H1 (cell line): ENCODE results near the gene RHOG. TPM values are rescaled to one million over a fixed set of nuclear protein-coding genes. Genes with fewer than 3 reads are reported as not detected.

Experiments used
- CTCF ChIA-PET: fragments of 300-600 bp; sonication (Branson Sonifier 250); formaldehyde crosslinking; loops from one replicate; lab custom pipeline; 2021; ENCODE audit not compliant: partially characterized antibody; lab: Charles Lee
- POLR2A ChIA-PET: fragments of 300-600 bp; sonication (Branson Sonifier 250); formaldehyde crosslinking; loops from one replicate; lab custom pipeline; 2021; ENCODE audit warnings: inconsistent platforms; ENCODE audit not compliant: partially characterized antibody; lab: Charles Lee
- DNase-seq, 2 experiments: peaks; one replicate each; pipeline versions ENCODE4 v3.0.0 to v3.0.0-alpha.2; 2010 to 2022; ENCODE audit warnings: low spot score in 2 of 2, low read depth in 1 of 2, mixed read lengths in 1 of 2
- FAIRE-seq: peaks from 2 replicates; lab custom pipeline; 2011; peaks lifted over from hg19 to GRCh38; lab: Jason Lieb, UNC
- H2AFZ ChIP-seq: 2 replicates; pipeline ENCODE4 v1.8.1; 2012; ENCODE audit warnings: low read length, inconsistent platforms
- H2AK5ac ChIP-seq: 2 replicates; pipeline ENCODE4 v1.6.1; 2013; ENCODE audit warnings: low read depth, low read length
- H2BK120ac ChIP-seq: replicated peaks from 2 replicates; pipeline ENCODE3; 2013; ENCODE audit warnings: low read depth, low read length, inconsistent platforms
- H2BK12ac ChIP-seq: 2 replicates; pipeline ENCODE4 v1.6.1; 2013; ENCODE audit warnings: low read depth, low read length
- H2BK15ac ChIP-seq: 2 replicates; pipeline ENCODE4 v1.6.1; 2013; ENCODE audit warnings: low read length
- H2BK20ac ChIP-seq: 2 replicates; pipeline ENCODE4 v1.6.1; 2013; ENCODE audit warnings: low read length
- H2BK5ac ChIP-seq: 2 replicates; pipeline ENCODE4 v1.6.1; 2013; ENCODE audit warnings: low read depth, low read length
- H3K14ac ChIP-seq: 2 replicates; pipeline ENCODE4 v1.6.1; 2013; ENCODE audit warnings: inconsistent platforms; ENCODE audit not compliant: insufficient read length
- H3K18ac ChIP-seq: 2 replicates; pipeline ENCODE4 v1.6.1; 2013; ENCODE audit warnings: low read length; ENCODE audit errors: extremely low read depth
- H3K23ac ChIP-seq: 2 replicates; pipeline ENCODE4 v1.6.1; 2013; ENCODE audit warnings: inconsistent platforms; ENCODE audit not compliant: insufficient read length
- H3K23me2 ChIP-seq: 2 replicates; pipeline ENCODE4 v1.6.1; 2013; ENCODE audit warnings: low read depth, low read length
- H3K27ac ChIP-seq: 2 replicates; pipeline ENCODE4 v1.6.1; 2011; ENCODE audit warnings: low read depth, low read length, inconsistent platforms
- H3K27me3 ChIP-seq, 4 experiments: replicated peaks in 1 of 4; 1 replicate in 1 of 4; 2 replicates in 3 of 4; pipeline versions ENCODE4 v1.6.1 to v1.8.1; 2011 to 2013; ENCODE audit warnings: low read length in 3 of 4, mild to moderate bottlenecking in 3 of 4, inconsistent platforms in 2 of 4, mixed read lengths in 2 of 4, moderate library complexity in 1 of 4; ENCODE audit not compliant: control insufficient read depth in 3 of 4, insufficient read depth in 3 of 4; ENCODE audit errors: extremely low read depth in 1 of 4
- H3K36me3 ChIP-seq, 4 experiments: 2 replicates each; pipeline versions ENCODE4 v1.6.1 to v1.8.1; 2011 to 2013; ENCODE audit warnings: mild to moderate bottlenecking in 4 of 4, low read length in 3 of 4, moderate library complexity in 2 of 4, control low read depth in 1 of 4, inconsistent platforms in 1 of 4; ENCODE audit not compliant: insufficient read depth in 4 of 4, control insufficient read depth in 2 of 4
- H3K4ac ChIP-seq: replicated peaks from 2 replicates; pipeline ENCODE3; 2013; ENCODE audit warnings: low read length, low read depth, mixed read lengths, inconsistent platforms; ENCODE audit not compliant: insufficient read length
- H3K4me1 ChIP-seq, 4 experiments: replicated peaks in 1 of 4; 1 replicate in 1 of 4; 2 replicates in 3 of 4; pipeline versions ENCODE4 v1.6.1 to v1.8.1; 2011 to 2013; ENCODE audit warnings: low read length in 3 of 4, inconsistent platforms in 2 of 4, mixed read lengths in 1 of 4; ENCODE audit not compliant: insufficient read depth in 4 of 4, control insufficient read depth in 3 of 4
- H3K4me2 ChIP-seq, 2 experiments: 2 replicates each; pipeline versions ENCODE4 v1.6.1 to v1.8.1; 2011 to 2013; ENCODE audit warnings: low read depth in 2 of 2, low read length in 2 of 2, control low read depth in 1 of 2, inconsistent platforms in 1 of 2, mild to moderate bottlenecking in 1 of 2; ENCODE audit not compliant: insufficient read depth in 1 of 2
- H3K4me3 ChIP-seq, 4 experiments: fragments of 200-600, 300-600 bp in 1 of 4; sonication (generic), shearing (Covaris generic), sonication (Bioruptor Twin) in 1 of 4; 2 replicates each; pipeline versions ENCODE4 v1.5.1 to v1.8.1; 2011 to 2016; ENCODE audit warnings: low read length in 4 of 4, low read depth in 3 of 4, control low read depth in 2 of 4, inconsistent platforms in 2 of 4, mild to moderate bottlenecking in 2 of 4, mixed read lengths in 1 of 4, moderate library complexity in 1 of 4; ENCODE audit not compliant: insufficient read depth in 2 of 4; ENCODE audit errors: extremely low read depth in 1 of 4
- H3K56ac ChIP-seq: replicated peaks from 2 replicates; pipeline ENCODE3; 2013; ENCODE audit warnings: low read depth, mild to moderate bottlenecking, mixed read lengths, low read length, inconsistent platforms; ENCODE audit not compliant: insufficient read length
- H3K79me1 ChIP-seq: 2 replicates; pipeline ENCODE4 v1.6.1; 2013; ENCODE audit warnings: low read depth, low read length, control low read depth
- H3K79me2 ChIP-seq, 2 experiments: 2 replicates each; pipeline versions ENCODE4 v1.6.1 to v1.8.1; 2012 to 2013; ENCODE audit warnings: low read length in 2 of 2, mild to moderate bottlenecking in 2 of 2, inconsistent platforms in 1 of 2; ENCODE audit not compliant: insufficient read depth in 2 of 2, control insufficient read depth in 1 of 2
- H3K9ac ChIP-seq, 4 experiments: replicated peaks in 1 of 4; 1 replicate in 1 of 4; 2 replicates in 3 of 4; pipeline versions ENCODE4 v1.6.1 to v1.8.1; 2011 to 2013; ENCODE audit warnings: low read depth in 3 of 4, low read length in 3 of 4, control low read depth in 2 of 4, mild to moderate bottlenecking in 2 of 4, moderate library complexity in 2 of 4, inconsistent platforms in 1 of 4; ENCODE audit errors: extremely low read depth in 1 of 4
- H3K9me3 ChIP-seq, 2 experiments: 2 replicates each; pipeline versions ENCODE4 v1.6.1 to v1.8.1; 2012 to 2013; ENCODE audit warnings: mild to moderate bottlenecking in 2 of 2, moderate library complexity in 2 of 2, control low read depth in 1 of 2, inconsistent platforms in 1 of 2, low read depth in 1 of 2, low read length in 1 of 2, mixed read lengths in 1 of 2; ENCODE audit not compliant: insufficient read depth in 2 of 2
- H4K20me1 ChIP-seq, 2 experiments: replicated peaks in 1 of 2; 2 replicates each; pipeline versions ENCODE3 to v1.8.1; 2011 to 2013; ENCODE audit warnings: inconsistent platforms in 2 of 2, low read length in 2 of 2, mild to moderate bottlenecking in 1 of 2; ENCODE audit not compliant: insufficient read depth in 2 of 2, control insufficient read depth in 1 of 2
- H4K5ac ChIP-seq: 2 replicates; pipeline ENCODE4 v1.6.1; 2013; ENCODE audit warnings: low read length, low read depth, mixed read lengths, inconsistent platforms; ENCODE audit not compliant: insufficient read length
- H4K8ac ChIP-seq: 2 replicates; pipeline ENCODE4 v1.8.0; 2013; ENCODE audit warnings: mild to moderate bottlenecking, moderate library complexity, low read length, inconsistent platforms; ENCODE audit not compliant: insufficient read depth; ENCODE audit errors: extremely low read depth
- H4K91ac ChIP-seq: replicated peaks from 2 replicates; pipeline ENCODE3; 2013; ENCODE audit warnings: low read length, mixed read lengths, inconsistent platforms; ENCODE audit not compliant: insufficient read length
- WGBS, 2 experiments: shearing (Covaris generic) in 1 of 2; methylation state at CpG; one replicate each; pipeline versions ENCODE4 v1.1.6 to v1.1.7; 2013 to 2015; ENCODE audit warnings: low lambda C conversion rate in 2 of 2, mixed read lengths in 2 of 2, inconsistent platforms in 1 of 2, low coverage in 1 of 2, missing lambda C conversion rate in 1 of 2; ENCODE audit not compliant: insufficient replicate concordance in 2 of 2, insufficient coverage in 1 of 2, insufficient read length in 1 of 2; ENCODE audit errors: extremely low coverage in 1 of 2, missing lambda C conversion rate in 1 of 2; 5-methylcytosine and 5-hydroxymethylcytosine counted together
- polyA plus RNA-seq, 7 experiments: library from polyadenylated mRNA; depleted of rRNA in 3 of 7; stranded (reverse) in 5 of 7; unstranded in 2 of 7; fragments of >200 nt in 5 of 7; fragments of 200-250 nt in 2 of 7; gene quantifications; 1 replicate in 5 of 7; 2 replicates in 1 of 7; 4 replicates in 1 of 7; pipeline versions ENCODE4 v1.2.1 to v1.2.3, GENCODE V29; 2011 to 2013; ENCODE audit warnings: missing spikeins in 2 of 7, mixed read lengths in 2 of 7
- total RNA-seq: library from RNA; stranded (reverse); fragmentation: NEBNext Ultra II Directional; extraction: Animal tissue kit (Norgen Biotek cat#: 25700); gene quantifications from 2 replicates; pipeline ENCODE4 v1.2.1, GENCODE V29; 2021
- TF ChIP-seq, protein P1 (sequence below): IDR thresholded peaks from 2 replicates; pipeline ENCODE4 v1.6.1; 2011; ENCODE audit warnings: low read depth, mild to moderate bottlenecking, low read length; ENCODE audit not compliant: insufficient read depth

RHOG gene
- total and polyA plus RNA-seq, 2 of the 8 experiments (the other 6 are each of a cell fraction or from before 2014, with no cell fraction given): 28.3 to 69.6 TPM

- Histone ChIP-seq H2AK5ac (no peak overlapping the region), H4K20me1 (peaks cover 3 to 6% of the 10 kb centered on the region in 2 experiments), H3K23ac (no peak overlapping the region), H3K9me3 (no peaks in the 10 kb centered on the region), H3K56ac (no peak overlapping the region), H3K27ac (no peak overlapping the region), H3K9ac (no peak overlapping the region), H4K8ac (no peak overlapping the region), H2BK5ac (no peak overlapping the region), H2AFZ (no peak overlapping the region), H3K27me3 (no peaks in the 10 kb centered on the region), H3K4ac (no peak overlapping the region), H3K79me1 (peaks cover 5% of the 10 kb centered on the region), H3K4me3 (no peak overlapping the region), H3K79me2 (peaks cover 7 to 70% of the 10 kb centered on the region in 2 experiments), H3K4me2 (no peak overlapping the region), H3K18ac (no peak overlapping the region), H3K14ac (no peak overlapping the region), H2BK120ac (no peak overlapping the region), H2BK15ac (no peak overlapping the region), H3K23me2 (no peaks in the 10 kb centered on the region), H2BK20ac (no peak overlapping the region), H3K36me3 (peaks cover 5 to 42% (median 18%) of the 10 kb centered on the region in 4 experiments), H2BK12ac (no peak overlapping the region), H4K91ac (no peak overlapping the region), H4K5ac (no peak overlapping the region), H3K4me1 (no peaks in the 10 kb centered on the region)
- POLR2A ChIA-PET: interaction anchor here (0.6 to 1.4 kb wide), 2 partner anchors 15 to 90 kb away, joined by 3 to 4 read pairs; partner anchors contain the start of gene NUP98
- FAIRE-seq (no peak), DNase-seq (no peak)
- TF ChIP-seq, protein P1, sequence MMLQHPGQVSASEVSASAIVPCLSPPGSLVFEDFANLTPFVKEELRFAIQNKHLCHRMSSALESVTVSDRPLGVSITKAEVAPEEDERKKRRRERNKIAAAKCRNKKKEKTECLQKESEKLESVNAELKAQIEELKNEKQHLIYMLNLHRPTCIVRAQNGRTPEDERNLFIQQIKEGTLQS: no peak
- 92% methylated on average over 5 of the region's 5 CpGs; no CpG with 5 or more reads in 1 of the 2 experiments for WGBS, 2 experiments
- CTCF ChIA-PET: interaction anchor here (1.3 to 2.3 kb wide), 3 partner anchors 15 to 26 kb away, joined by 3 to 7 read pairs (median 4); partner anchors contain the start of gene PGAP2
Observed at GRCh38 chr11:3782963-3783362, 57.8 kb downstream of the RHOG start.
